CD4-positive, alpha-beta T cell treated with Interferon alpha-2 for 1 hour (primary cell): ENCODE data around the gene ACAA2.

Experiments used
- DNase-seq, 2 donors: peaks; one replicate each; pipeline ENCODE4 v3.0.0-alpha.2; 2020 to 2022

Gene ACAA2

DNA sequence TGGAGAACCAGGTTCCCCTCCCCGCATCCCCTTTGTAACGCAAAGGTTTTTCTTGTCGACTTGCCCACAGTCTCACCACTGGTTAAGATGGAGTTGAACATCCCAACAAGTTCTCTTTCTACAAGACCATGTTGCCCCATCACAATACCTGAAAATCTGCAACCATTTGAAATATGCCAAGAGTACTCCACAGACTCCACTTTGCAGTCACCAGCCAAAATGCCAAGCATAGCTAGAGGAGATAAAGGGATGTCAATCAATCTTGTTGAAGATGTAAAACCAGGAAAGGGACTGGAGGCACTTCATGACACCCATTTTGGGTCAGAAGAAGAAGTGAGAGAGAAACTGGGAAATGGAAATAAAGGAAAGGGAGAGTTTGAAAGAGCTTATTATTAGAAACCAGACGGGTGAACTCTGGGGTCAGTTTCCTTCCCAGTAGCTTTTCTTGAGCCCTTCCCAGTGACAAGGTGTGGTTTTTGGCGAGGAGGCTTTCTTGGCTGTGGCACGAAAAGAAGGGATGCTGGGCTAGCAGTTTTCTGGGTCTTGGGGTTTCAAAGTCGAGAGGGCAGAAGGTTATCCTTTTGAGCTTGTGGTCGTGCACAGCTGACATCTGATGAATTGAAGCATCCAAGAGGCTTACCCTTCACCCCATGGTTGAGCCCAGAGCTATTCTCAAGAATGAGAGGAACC lies 79.3 kb downstream of the ACAA2 start:
- no peak for DNase-seq

DNA sequence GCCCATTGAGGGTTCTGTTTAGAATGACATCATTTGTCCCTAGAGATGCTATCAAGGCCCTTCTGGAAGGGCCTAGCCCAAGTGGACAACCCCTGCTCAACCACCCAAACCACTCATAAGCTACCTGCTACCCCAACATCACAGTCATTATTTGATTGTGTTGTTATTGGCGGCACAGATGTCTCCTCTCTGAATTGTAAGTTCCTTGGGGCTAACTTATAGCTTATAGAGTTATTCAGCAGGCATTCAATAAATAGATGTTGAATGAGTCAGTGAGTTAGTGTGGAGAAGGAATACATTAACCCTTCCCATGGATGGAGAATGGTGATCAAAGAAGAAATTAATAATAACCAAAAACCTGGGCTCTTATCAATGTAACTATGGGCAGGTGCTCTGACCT lies 80.0 kb downstream of the ACAA2 start:
- no peak for DNase-seq
